ENCODE data around the gene RCL1.

Gene RCL1

GRCh38 chr9:4850603-4851310 is 58.0 kb downstream of the RCL1 start:
- no peak for DNase-seq

DNA sequence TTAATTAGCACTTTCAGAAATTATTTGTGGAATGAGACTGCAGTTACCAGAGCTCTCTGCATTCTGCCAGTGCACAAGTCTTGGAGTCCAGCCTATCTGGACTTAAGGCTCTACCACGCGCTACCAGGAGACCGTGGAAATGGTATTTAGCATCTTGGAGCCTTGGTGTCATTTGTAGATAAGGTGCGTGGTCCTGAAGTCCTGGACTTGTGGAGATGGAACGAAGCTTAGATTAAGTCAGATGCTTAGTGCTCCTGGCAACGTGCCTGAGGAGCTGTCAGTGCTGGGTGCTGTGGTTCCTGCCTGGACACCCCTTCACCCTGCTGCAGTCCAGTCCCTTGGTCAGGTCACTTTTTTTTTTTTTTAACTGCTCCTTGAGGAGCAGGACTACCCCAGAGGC is 59.7 kb downstream of the RCL1 start:
- DNase-seq: no peak

DNA sequence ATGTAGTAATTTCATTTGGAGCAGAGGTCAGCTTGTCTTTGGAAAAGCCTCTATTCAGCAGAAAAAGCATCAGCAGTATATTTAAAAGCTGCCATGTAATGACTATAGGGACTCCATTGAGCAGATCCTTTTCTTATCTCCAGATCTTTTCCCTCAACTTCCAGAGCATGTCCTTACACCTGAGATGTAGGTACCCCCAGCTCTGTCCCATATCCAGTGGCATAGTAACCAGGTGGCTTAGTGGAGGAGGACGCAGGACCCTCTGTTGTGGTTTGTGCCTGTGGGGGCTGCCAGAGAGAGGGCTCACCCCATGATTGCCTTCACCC is 61.5 kb downstream of the RCL1 start:
- no peak for DNase-seq

DNA sequence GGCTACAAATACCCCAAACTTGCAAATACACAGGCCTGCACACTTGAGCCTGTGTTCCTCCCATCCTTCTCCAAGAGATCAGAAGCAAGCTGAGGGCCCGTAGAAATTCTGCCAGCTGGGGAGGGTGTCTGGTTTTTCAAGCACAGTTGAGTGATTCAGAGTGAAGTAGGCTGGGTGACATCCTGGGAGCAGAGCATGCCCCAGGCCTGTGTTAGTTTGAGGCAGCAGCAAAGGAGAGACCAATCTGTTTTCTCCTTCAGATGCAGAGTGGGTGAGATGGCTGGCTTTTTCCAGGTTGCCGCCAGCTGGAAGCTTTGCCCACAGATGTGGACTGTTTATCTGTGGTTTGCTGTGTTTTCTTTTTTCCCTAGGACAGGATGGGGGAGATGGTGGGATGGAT is 63.1 kb downstream of the RCL1 start:
- DNase-seq: no peak

GRCh38 chr9:4857163-4857810 is 64.5 kb downstream of the RCL1 start:
- no peak for DNase-seq

DNA sequence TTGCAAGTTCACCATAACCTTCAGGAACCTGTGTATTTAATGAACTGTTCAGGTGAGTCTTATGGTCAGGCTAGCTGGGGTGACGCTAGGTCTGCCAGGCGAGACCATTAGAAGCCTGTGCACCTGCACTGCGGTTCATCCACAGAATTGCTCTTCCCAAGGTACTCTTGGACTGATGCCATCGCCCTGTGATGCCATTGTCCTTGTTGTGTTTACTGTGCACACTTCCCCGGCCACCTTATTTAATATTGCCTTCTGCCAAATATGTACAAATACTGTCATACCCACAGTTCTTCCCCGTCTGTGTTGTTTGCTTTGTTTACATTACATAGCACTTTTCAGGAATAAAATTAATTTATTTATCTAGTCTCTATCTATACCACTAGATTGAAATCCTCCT is 66.3 kb downstream of the RCL1 start:
- no peak for DNase-seq

DNA sequence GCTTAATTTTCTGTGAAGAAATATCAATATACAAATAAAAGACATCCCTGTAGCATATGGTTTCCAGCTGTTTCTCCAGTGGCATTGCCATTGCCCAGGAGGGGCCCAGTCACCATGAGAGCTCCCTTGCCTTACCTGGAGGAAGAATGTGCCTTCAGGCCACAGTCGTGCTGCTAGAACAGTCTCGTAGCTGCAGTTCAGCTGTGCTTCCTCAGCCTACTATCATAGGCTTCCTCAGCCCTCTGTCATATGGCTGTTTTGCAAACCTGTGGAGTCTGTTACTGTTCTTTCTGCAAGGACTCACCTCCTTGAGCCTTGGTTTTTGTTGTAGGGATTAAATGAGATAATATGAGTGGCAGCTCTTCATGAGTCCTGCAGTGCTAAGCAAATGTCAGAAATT is 67.6 kb downstream of the RCL1 start:
- DNase-seq: no peak

GRCh38 chr9:4861145-4861544 is 68.4 kb downstream of the RCL1 start:
- no peak for DNase-seq

DNA sequence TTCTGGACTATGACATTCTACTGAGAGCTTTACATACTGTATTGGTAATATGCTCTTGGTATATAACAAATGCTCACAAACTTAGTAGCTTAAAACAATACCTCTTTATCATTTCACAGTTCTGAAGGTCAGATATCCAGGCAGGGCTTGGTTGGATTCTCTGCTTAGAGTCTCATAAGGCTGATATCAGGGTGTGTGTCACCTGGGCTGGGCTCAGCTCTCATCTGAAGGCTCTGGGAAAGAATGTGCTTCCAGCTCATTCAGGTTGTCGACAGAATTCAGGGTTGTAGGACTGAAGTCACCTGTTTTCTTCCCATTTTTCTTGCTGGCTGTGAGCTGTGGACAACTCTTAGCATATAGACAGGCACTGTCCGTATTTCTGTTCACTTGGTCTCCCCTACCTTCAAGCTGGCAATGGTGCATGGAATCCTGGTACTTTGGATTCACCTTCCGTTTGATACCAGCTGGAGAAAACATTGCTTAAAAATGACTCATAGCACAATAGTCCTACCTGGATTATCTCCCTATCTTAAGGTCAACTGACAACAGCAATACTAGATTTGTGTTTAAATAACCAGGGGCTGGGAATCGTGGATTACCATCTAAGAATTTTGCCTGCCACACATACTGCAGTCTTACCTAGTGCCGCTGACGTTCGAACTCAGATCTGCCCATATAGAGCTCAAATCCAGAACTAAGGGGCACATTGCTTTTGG is 69.2 kb downstream of the RCL1 start:
- DNase-seq: no peak

- no peak for DNase-seq
These were observed 69.9 kb downstream of the RCL1 start for GRCh38 chr9:4862506-4863250.

GRCh38 chr9:4864234-4864661 is 71.5 kb downstream of the RCL1 start:
- no peak for DNase-seq

- DNase-seq: no peak
These were observed 72.0 kb downstream of the RCL1 start for GRCh38 chr9:4864698-4865097.

- no peak for DNase-seq
These were observed 72.9 kb downstream of the RCL1 start for GRCh38 chr9:4865681-4866080.

- DNase-seq: no peak
These were observed 73.7 kb downstream of the RCL1 start for GRCh38 chr9:4866239-4866969.

DNA sequence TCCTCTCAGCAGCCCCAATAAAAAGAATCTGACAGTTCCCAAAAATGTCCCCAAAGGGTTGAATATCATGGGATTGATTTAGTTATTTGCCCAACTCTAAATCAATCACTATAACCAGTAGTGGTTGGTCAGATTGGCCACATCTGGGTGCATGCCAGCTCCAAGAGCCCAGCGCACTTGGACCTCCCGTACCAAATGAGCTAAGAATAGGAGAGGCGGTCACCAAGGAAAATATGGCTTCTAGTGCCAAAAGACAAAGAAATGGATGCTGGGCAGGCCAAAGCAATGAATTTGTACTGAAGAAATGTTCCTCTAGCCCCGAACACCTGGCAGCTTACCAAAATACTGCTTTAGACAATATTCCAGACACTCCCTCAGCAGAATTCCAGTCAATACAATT is 80.3 kb downstream of the RCL1 start:
- DNase-seq: no peak

DNA sequence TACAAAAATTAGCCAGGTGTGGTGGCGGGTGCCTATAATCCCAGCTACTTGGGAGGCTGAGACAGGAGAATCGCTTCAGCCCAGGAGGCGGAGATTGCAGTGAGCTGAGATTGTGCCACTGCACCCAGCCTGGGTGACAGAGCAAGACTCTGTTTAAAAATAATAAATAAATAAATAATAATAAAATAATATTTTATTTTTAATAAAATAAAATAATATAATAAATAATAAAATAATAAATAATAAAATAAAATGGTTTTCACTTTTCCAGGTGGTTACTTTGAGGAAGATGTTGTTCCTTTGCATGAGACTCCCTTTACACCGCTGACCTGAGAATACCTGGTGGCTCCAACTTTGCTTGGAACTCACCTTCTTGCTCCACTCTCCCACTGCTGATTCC is 82.8 kb downstream of the RCL1 start:
- no peak for DNase-seq

DNA sequence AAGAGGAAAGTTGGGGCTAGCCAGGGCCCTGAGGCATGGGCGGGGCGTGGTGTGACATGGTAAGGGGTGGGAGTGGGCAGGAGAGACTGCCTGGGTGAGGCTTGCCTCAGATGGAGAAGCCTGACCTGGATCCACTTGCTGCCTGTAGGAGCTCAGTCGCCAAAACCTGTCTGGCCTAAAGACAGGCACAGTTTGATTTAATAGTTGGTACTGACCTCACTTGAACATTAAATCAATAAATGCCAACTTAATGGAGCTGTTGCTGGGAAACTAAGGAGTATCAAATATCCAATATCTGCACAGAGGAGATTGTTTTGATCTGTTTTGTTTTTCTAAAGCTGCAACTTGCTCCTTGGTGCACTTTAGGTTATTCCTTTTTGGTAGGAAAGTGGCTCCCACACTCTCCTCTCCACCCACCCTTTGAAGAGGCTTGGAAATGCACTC is 86.4 kb downstream of the RCL1 start:
- DNase-seq: no peak

DNA sequence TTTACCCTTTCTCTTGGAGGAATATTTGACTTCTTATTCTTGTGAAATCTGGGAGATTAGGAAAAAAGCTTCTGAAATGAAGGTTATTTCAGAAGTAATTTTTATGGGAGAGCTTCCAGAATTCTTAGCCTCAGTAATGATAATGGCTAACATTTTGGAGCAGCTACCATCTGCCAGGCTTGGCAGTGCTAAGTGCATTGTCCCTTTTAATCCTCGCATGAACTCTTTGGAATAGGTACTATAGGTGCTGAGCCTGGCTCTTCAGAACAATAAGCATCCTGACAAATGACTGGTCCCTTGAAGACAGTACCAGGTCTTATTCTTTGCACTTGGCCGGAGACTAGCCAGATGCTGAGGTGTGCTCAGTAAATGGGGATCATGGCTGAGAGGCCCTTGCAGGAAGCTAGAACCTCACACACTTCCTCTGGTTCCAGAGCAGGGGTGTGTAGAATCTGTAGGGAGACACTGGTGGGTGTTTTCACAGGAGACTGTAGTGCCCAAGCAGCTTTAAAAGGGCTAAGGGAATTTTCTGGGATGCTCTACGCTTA is 90.7 kb downstream of the RCL1 start:
- DNase-seq: no peak

- no peak for DNase-seq
These were observed 94.0 kb downstream of the RCL1 start for GRCh38 chr9:4886698-4887097.

DNA sequence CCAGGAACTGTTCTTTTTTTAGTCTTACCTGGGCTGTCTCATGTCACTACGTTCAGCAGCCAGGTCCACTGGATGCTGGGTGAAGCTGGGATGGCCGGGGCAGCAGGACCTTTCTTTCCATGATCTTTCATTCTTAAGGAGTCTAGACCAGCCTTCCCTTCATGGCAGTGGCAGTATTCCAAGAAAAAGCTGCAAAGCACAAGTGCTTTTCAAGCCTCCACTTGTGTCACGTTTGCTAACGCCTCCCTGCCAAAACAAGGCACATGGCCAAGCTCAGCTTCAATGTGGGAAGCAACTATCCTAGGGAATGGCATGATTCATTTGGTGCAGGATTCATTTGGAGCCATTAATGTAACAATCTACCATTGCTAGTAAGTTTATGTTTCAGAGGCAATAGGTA is 94.8 kb downstream of the RCL1 start:
- no peak for DNase-seq

DNA sequence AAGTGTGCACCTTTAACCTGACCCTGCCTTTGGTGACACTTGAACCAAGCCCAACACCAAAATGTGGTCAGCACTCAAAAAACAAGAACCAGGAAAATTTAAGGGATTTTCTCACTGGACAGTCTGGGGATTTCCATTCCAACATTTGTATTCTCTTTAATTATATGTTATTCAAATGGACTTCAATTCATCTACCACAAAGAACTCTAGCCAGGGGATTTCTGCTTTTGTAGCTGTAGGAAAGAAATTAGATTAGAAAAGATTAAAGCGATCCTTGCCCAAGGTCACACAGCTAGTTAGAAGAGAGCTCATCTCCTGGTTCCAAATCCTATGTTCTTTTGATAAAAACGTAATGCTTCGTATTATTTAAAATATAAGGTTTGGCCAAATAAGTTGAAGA is 97.5 kb downstream of the RCL1 start:
- DNase-seq: no peak

DNA sequence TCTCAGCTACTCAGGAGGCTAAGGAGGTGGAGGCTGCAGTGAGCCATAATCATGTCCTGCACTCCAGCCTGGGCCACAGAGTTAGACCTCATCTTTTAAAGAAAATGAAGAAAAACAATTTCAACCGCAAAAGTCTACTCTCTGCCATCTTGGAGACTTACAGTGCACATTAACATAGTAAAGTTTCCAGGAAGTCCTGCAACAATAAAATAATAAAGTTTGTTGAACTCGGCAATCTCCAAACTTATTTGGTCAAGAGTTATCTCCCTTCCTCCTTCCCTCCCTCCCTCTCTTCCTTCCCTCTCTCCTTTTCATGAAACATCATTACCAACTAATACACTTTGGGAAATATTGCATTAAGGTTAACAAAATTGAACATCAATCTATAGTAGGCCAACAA is 98.2 kb downstream of the RCL1 start:
- DNase-seq: no peak

- no peak for DNase-seq
These were observed 98.9 kb downstream of the RCL1 start for GRCh38 chr9:4891674-4892073.
